Cardiac muscle cell (in vitro differentiated cells and primary cell): Measurements from ENCODE around the gene GPC5. TPM values are rescaled to one million over a fixed set of nuclear protein-coding genes. Genes with fewer than 3 reads are reported as not detected.

Source experiments
- DNase-seq, 2 donors: peaks; one replicate each; pipeline versions ENCODE4 v3.0.0 to v3.0.0-alpha.2; 2010 to 2017; ENCODE audit warnings: low read depth in 1 of 2, low spot score in 1 of 2
- H3K27ac ChIP-seq: fragments of 200-600 bp; sonication (generic); 2 replicates; pipeline ENCODE4 v1.5.1; 2016
- H3K27me3 ChIP-seq: fragments of 200-600 bp; sonication (generic); 2 replicates; pipeline ENCODE4 v1.6.0; 2016; ENCODE audit warnings: control low read depth
- H3K36me3 ChIP-seq: fragments of 200-600 bp; sonication (generic); 2 replicates; pipeline ENCODE4 v1.5.1; 2016; ENCODE audit warnings: control low read depth
- H3K4me1 ChIP-seq: fragments of 200-600 bp; sonication (generic); 2 replicates; pipeline ENCODE4 v1.8.1; 2017; ENCODE audit warnings: low read depth, mild to moderate bottlenecking, mixed run types
- H3K4me3 ChIP-seq: fragments of 200-600 bp; sonication (generic); 2 replicates; pipeline ENCODE4 v1.5.1; 2016; ENCODE audit warnings: mild to moderate bottlenecking
- H3K9me3 ChIP-seq: fragments of 200-600 bp; sonication (generic); 2 replicates; pipeline ENCODE4 v1.5.1; 2017; ENCODE audit warnings: low read depth, mild to moderate bottlenecking, control low read depth
- CTCF ChIP-seq: IDR thresholded peaks from 2 replicates; pipeline ENCODE4 v1.5.1; 2012; ENCODE audit warnings: low read depth, mild to moderate bottlenecking, low read length
- polyA plus RNA-seq: library from polyadenylated mRNA; unstranded; fragments of >200 nt; fragmentation: Nextera tagmentation; extraction: Ambion mirVana; gene quantifications from 2 replicates; pipeline ENCODE4 v1.2.1, GENCODE V29; 2016
- total RNA-seq: library from RNA; depleted of rRNA; stranded (reverse); fragments of >200 nt; gene quantifications from 2 replicates; pipeline ENCODE4 v1.2.3, GENCODE V29; 2016

The GPC5 gene
- total and polyA plus RNA-seq, 2 experiments from 2014 or later, result 0.97 to 3.3 TPM

- Histone ChIP-seq H3K9me3 (no peaks in the 10 kb centered on the region), H3K36me3 (no peaks in the 10 kb centered on the region), H3K27me3 (no peaks in the 10 kb centered on the region), H3K4me1 (no peaks in the 10 kb centered on the region), H3K4me3 (no peak overlapping the region), H3K27ac (no peak overlapping the region)
- no peak for DNase-seq
- no peak for TF ChIP-seq CTCF
These were observed 35.5 kb upstream of the GPC5 start for GRCh38 chr13:91362908-91363307.

- no peaks in the 10 kb centered on the region for H3K27me3 ChIP-seq
- TF ChIP-seq CTCF, result no peak
These were observed 30.3 kb upstream of the GPC5 start for GRCh38 chr13:91368101-91368500.

GRCh38 chr13:91368676-91369440 lies 29.6 kb upstream of the GPC5 start:
- TF ChIP-seq CTCF, result no peak
- DNase-seq, result peak in 1 of 2 donors; percentile 14
- peaks cover 3% of the 10 kb centered on the region for H3K4me1 ChIP-seq
- no peaks in the 10 kb centered on the region for H3K9me3 ChIP-seq
- no peaks in the 10 kb centered on the region for H3K27me3 ChIP-seq
- H3K4me3 ChIP-seq, result no peak overlapping the region
- no peaks in the 10 kb centered on the region for H3K36me3 ChIP-seq
- H3K27ac ChIP-seq, result no peak overlapping the region

More at GRCh38 chr13:91368101-91368500, 30.3 kb upstream of the GPC5 start:
- Histone ChIP-seq H3K9me3 (no peaks in the 10 kb centered on the region), H3K27ac (no peak overlapping the region), H3K36me3 (no peaks in the 10 kb centered on the region), H3K4me1 (peaks cover 3% of the 10 kb centered on the region), H3K4me3 (no peak overlapping the region)
- DNase-seq, result no peak

- Histone ChIP-seq H3K9me3 (no peaks in the 10 kb centered on the region), H3K36me3 (no peaks in the 10 kb centered on the region), H3K27ac (no peak overlapping the region), H3K4me1 (peaks cover 3% of the 10 kb centered on the region), H3K27me3 (no peaks in the 10 kb centered on the region), H3K4me3 (no peak overlapping the region)
- DNase-seq, result peak in 1 of 2 donors; percentile 78
- no peak for TF ChIP-seq CTCF
These were observed 29.0 kb upstream of the GPC5 start for GRCh38 chr13:91369441-91369831.

- DNase-seq, result no peak
- Histone ChIP-seq H3K36me3 (no peaks in the 10 kb centered on the region), H3K4me1 (peaks cover 3% of the 10 kb centered on the region), H3K9me3 (no peaks in the 10 kb centered on the region), H3K4me3 (no peak overlapping the region), H3K27ac (no peak overlapping the region), H3K27me3 (no peaks in the 10 kb centered on the region)
- no peak for TF ChIP-seq CTCF
These were observed 27.9 kb upstream of the GPC5 start for GRCh38 chr13:91370501-91370900.
